ENCODE data around the gene PELI2. TPM values are rescaled to one million over a fixed set of nuclear protein-coding genes. Genes with fewer than 3 reads are reported as not detected.
A peak's percentile ranks its signal among the peaks of the same experiment; 100 is the strongest.

PELI2 gene
- total and polyA plus RNA-seq, 2 of the 4 experiments (the other 2 are of a cell fraction): 6.0 to 36.7 TPM

DNA sequence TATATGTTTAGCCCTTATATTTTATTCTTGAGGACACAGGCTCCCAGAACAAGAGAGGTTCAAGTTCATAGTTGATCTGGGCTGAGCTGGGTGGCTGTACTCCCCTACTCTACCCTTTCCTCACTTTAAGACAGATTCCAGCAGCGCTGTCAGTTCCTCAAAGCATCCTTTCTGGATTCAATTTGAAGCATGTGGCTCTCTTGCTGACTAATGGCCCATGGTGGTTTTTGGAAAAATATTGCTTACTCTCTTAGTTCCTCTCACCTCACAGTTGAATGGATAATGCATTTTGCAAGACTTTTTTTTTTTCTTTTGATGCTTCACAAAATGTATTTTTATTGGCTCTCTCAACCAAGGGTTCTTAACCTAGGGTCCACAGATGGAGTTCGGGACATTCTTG lies 4.1 kb downstream of the PELI2 start:
- H3K4me1 ChIP-seq (ENCODE audit: control insufficient read depth, insufficient read depth, low read length): peaks cover 14% of the 10 kb centered on the region
- ATAC-seq (ENCODE audit: low read depth) (no peak), DNase-seq (peak; percentile 17)
- H3K9ac ChIP-seq (ENCODE audit: low read depth, low read length): no peak overlapping the region
- BruUV-seq (replicated peaks): no TSS peak
- in situ Hi-C loops (cut with MboI; ENCODE audit: low sequenced_read_pairs) (loop anchor here (25.0 kb wide), 1 partner anchor 410 kb away; no protein-coding TSS in a partner anchor), dilution Hi-C loops (cut with HindIII; ENCODE audit: low sequenced_read_pairs, unreplicated experiment) (no loop called here), intact Hi-C loops (cut with micrococcal nuclease) (loop anchor here (5.0 kb wide), 1 partner anchor 75 kb away; no protein-coding TSS in a partner anchor)
- H4K20me1 ChIP-seq (ENCODE audit: insufficient read depth, low read length): peaks cover 54% of the 10 kb centered on the region
- H2AK9ac ChIP-seq (replicated peaks; ENCODE audit: low read depth, low read length, poor library complexity): no peak overlapping the region
- no peaks in the 10 kb centered on the region for H3K36me3 ChIP-seq (ENCODE audit: control insufficient read depth, insufficient read depth, low read length)
- peaks cover 35 to 70% of the 10 kb centered on the region in 2 experiments for H3K79me1 ChIP-seq (ENCODE audit: low read depth in 1 of 2, low read length in 2 of 2)
- POLR2A ChIA-PET (ENCODE audit: unreplicated experiment): no interaction called here
- no peak overlapping the region for H3K23ac ChIP-seq (ENCODE audit: low read depth, low read length)
- no peak overlapping the region for H3K14ac ChIP-seq (replicated peaks; ENCODE audit: low read depth, low read length)
- CTCF ChIA-PET: interaction anchor here (0.6 kb wide), 1 partner anchor 45 kb away, joined by 3 read pairs; no protein-coding TSS in a partner anchor
- no peaks in the 10 kb centered on the region for H3K27me3 ChIP-seq (ENCODE audit: control insufficient read depth, insufficient read depth, low read length)
- H3K4me3 ChIP-seq (ENCODE audit: insufficient read depth, low read depth, low read length): no peak overlapping the region
- H2AK5ac ChIP-seq (ENCODE audit: low read depth, low read length): no peak overlapping the region
- H2AFZ ChIP-seq (replicated peaks; ENCODE audit: low read length, poor library complexity): no peak overlapping the region
- H4K8ac ChIP-seq (ENCODE audit: low read depth in 2 of 2, low read length in 2 of 2): no peak overlapping the region
- no peak overlapping the region for H2BK15ac ChIP-seq (ENCODE audit: low read depth, low read length)
- H3K18ac ChIP-seq (ENCODE audit: low read depth, low read length): peak overlapping the region; percentile 58; the same call in 1 of the 2 replicates
- no peak overlapping the region for H2BK5ac ChIP-seq (ENCODE audit: low read depth, low read length, poor library complexity, severe bottlenecking)
- H3K4ac ChIP-seq (ENCODE audit: low read depth, low read length): 0 out of 2 replicates have a peak overlapping the region, but pooled peaks have one; percentile 9
- no CpG with 5 or more reads among the region's 2 CpGs for WGBS, 2 experiments (ENCODE audit: extremely low coverage in 2 of 2, insufficient read length in 1 of 2)
- no peak for TF ChIP-seq RFX5 (IDR thresholded peaks at IDR 0.05; ENCODE audit: low read depth, low read length)
- TF ChIP-seq CEBPB (IDR thresholded peaks at IDR 0.05; ENCODE audit: low read depth, low read length): no peak
- TF ChIP-seq MAFK (IDR thresholded peaks at IDR 0.05; ENCODE audit: low read depth, low read length): no peak
- no peak for TF ChIP-seq MAZ (IDR thresholded peaks at IDR 0.05; ENCODE audit: borderline replicate concordance, low read depth, low read length)
- TF ChIP-seq RCOR1 (IDR thresholded peaks at IDR 0.05; ENCODE audit: insufficient replicate concordance, low read length): no peak
- no peak for TF ChIP-seq SMC3 (IDR thresholded peaks at IDR 0.05; ENCODE audit: low read depth, low read length)
- no peak for TF ChIP-seq FOS (IDR thresholded peaks at IDR 0.05; ENCODE audit: low read depth, low read length)
- TF ChIP-seq RAD21 (IDR thresholded peaks at IDR 0.05; ENCODE audit: low read length): no peak
- no peak for TF ChIP-seq ELK1 (IDR thresholded peaks at IDR 0.05; ENCODE audit: borderline replicate concordance, low read depth, low read length)
- no peak for TF ChIP-seq NFE2L2 (IDR thresholded peaks at IDR 0.05; ENCODE audit: low read depth, low read length)
- TF ChIP-seq POLR2A (IDR thresholded peaks at IDR 0.05; ENCODE audit: low read depth, low read length): no peak
- TF ChIP-seq MXI1 (IDR thresholded peaks at IDR 0.05; ENCODE audit: borderline replicate concordance, low read depth, low read length): no peak
- TF ChIP-seq CHD1 (IDR thresholded peaks at IDR 0.05; ENCODE audit: low read depth, low read length): no peak
- TF ChIP-seq USF2 (IDR thresholded peaks at IDR 0.05; ENCODE audit: low read depth, low read length): no peak
- TF ChIP-seq, protein P1, sequence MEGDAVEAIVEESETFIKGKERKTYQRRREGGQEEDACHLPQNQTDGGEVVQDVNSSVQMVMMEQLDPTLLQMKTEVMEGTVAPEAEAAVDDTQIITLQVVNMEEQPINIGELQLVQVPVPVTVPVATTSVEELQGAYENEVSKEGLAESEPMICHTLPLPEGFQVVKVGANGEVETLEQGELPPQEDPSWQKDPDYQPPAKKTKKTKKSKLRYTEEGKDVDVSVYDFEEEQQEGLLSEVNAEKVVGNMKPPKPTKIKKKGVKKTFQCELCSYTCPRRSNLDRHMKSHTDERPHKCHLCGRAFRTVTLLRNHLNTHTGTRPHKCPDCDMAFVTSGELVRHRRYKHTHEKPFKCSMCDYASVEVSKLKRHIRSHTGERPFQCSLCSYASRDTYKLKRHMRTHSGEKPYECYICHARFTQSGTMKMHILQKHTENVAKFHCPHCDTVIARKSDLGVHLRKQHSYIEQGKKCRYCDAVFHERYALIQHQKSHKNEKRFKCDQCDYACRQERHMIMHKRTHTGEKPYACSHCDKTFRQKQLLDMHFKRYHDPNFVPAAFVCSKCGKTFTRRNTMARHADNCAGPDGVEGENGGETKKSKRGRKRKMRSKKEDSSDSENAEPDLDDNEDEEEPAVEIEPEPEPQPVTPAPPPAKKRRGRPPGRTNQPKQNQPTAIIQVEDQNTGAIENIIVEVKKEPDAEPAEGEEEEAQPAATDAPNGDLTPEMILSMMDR (conservative IDR thresholded peaks at IDR 0.05; ENCODE audit: low read depth, low read length): no peak
- TF ChIP-seq BHLHE40 (IDR thresholded peaks at IDR 0.05; ENCODE audit: low read depth, low read length): no peak
- H4K91ac ChIP-seq (ENCODE audit: insufficient read depth, low read depth, low read length): no peak overlapping the region
- 0 out of 2 replicates have a peak overlapping the region, but pooled peaks have one; percentile 20 for H2BK20ac ChIP-seq (ENCODE audit: low read depth, low read length)
- H3K4me2 ChIP-seq (ENCODE audit: low read depth, low read length): peak overlapping the region; percentile 52; the same call in 1 of the 2 replicates
- H4K5ac ChIP-seq (ENCODE audit: low read depth, low read length): no peak overlapping the region
- H3K27ac ChIP-seq (ENCODE audit: insufficient read depth, low read length): peak overlapping the region; percentile 53; the same call in 1 of the 2 replicates
- H2BK120ac ChIP-seq (ENCODE audit: low read depth, low read length): no peak overlapping the region
- no peak overlapping the region for H3K56ac ChIP-seq (ENCODE audit: extremely low read depth, insufficient read depth, low read length)
- no peaks in the 10 kb centered on the region for H3K9me3 ChIP-seq (ENCODE audit: control insufficient read depth, insufficient read depth, low read length)
- H3K9me1 ChIP-seq (ENCODE audit: insufficient read depth, low read length): peaks cover 20% of the 10 kb centered on the region
